Activated naive CD4-positive, alpha-beta T cell treated with anti-CD3 and anti-CD28 coated beads for 36 hours (primary cell): ENCODE data around the gene TUBA3D. TPM values are rescaled to one million over a fixed set of nuclear protein-coding genes. Genes with fewer than 3 reads are reported as not detected.

ENCODE experiments used
- microRNA-seq: library from miRNA; unstranded; fragments of <30 nt; microRNA quantifications from one replicate; pipeline ENCODE4 v1.2.0, GENCODE V29; 2022; ENCODE audit warnings: borderline microRNAs expressed, borderline replicate concordance
- total RNA-seq, 2 experiments: library from RNA; stranded (reverse); gene quantifications; one replicate each; pipeline ENCODE4 v1.2.3, GENCODE V29; 2021

The TUBA3D gene
- total RNA-seq, 2 experiments from 2014 or later = not detected

Small RNA genes lying within 50 kb of the gene (microRNA-seq; reads per million reads assigned to microRNA genes)
- gene MIR4784 = not detected

Other genes starting within 250 kb of the TUBA3D start
- gene RAB6D, start 112.0 kb upstream of the TUBA3D start, total RNA-seq = not detected
- gene MZT2A, start 16.3 kb downstream of the TUBA3D start, total RNA-seq = 100 to 1,000 TPM; 230 to 231 TPM
- gene CCDC74A, start 51.8 kb downstream of the TUBA3D start, total RNA-seq = 1 to 10 TPM; 6.8 to 7.1 TPM